ENCODE measurements around the gene POMGNT1.

The POMGNT1 gene

GRCh38 chr1:46221749-46222148 lies 23.5 kb upstream of the POMGNT1 start:
- no peak for TF ChIP-seq ZNF274 (IDR thresholded peaks at IDR 0.05; ENCODE audit: low read depth, low read length)
- H3K4me3 ChIP-seq (ENCODE audit: low read length), result no peak overlapping the region

DNA sequence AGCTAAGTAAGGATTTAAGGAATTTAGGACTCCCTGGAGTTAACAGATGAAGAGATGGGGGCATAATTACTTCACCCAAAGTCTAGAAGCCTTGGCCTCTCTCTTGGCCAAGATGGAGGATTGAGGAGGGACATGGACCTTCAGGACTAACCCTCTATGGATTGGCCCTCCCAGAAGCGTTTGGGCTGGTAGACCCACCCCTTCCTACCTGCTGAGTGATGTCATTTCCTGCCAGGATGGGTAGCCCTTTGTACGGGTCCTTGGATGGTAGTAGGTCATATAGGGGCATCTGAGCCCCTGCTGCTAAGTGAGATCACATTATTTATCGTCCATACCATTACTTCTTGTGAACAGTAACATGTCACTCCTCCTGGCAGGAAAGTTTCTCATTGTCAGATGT lies 22.6 kb upstream of the POMGNT1 start:
- no peak overlapping the region for H3K4me3 ChIP-seq (ENCODE audit: low read length)
- TF ChIP-seq ZNF274 (IDR thresholded peaks at IDR 0.05; ENCODE audit: low read depth, low read length), result no peak

- no peak for TF ChIP-seq ZNF274 (IDR thresholded peaks at IDR 0.05; ENCODE audit: low read depth, low read length)
- no peak overlapping the region for H3K4me3 ChIP-seq (ENCODE audit: low read length)
Measured at GRCh38 chr1:46219551-46220520, 21.6 kb upstream of the POMGNT1 start.

- H3K4me3 ChIP-seq (ENCODE audit: low read length), result no peak overlapping the region
- no peak for TF ChIP-seq ZNF274 (IDR thresholded peaks at IDR 0.05; ENCODE audit: low read depth, low read length)
Measured at GRCh38 chr1:46218443-46218842, 20.2 kb upstream of the POMGNT1 start.

DNA sequence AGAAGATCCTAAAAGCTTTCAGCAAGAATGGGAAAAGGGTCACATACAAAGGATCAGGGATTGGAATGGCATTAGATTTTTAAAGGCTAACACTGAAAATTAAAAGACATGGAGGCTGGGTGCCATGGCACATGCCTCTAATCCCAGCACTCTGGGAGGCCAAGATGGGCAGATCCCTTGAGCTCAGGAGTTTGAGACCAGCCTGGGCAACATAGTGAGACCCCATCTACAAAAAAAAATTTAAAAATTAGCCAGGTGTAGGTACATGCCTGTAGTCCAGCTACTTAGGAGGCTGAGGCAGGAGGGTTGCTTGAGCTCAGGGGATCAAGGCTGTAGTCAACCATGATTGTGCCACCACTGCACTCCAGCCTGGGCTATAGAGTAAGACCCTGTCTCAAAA lies 17.3 kb upstream of the POMGNT1 start:
- H3K4me3 ChIP-seq (ENCODE audit: low read length), result no peak overlapping the region
- no peak for TF ChIP-seq ZNF274 (IDR thresholded peaks at IDR 0.05; ENCODE audit: low read depth, low read length)

DNA sequence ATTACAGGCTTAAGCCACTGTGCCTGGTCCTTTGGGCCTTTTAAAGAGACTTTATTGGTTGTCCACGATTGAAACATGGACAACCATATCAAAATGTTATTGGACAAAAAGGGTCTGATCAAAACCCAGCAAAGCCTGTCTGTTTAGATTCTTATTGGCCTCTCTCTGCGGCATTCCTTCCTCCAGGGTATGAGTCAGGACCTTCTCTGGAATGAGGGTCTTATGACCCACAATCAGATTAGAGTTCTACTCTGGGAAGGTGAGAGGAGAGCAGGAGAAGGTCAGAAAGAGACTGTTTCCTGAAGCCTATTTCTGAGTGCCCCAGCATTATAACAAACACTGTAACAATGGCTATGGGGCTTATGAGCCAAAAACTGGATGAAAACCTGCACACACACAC lies 12.8 kb upstream of the POMGNT1 start:
- H3K4me3 ChIP-seq (ENCODE audit: low read length), result no peak overlapping the region
- no peak for TF ChIP-seq ZNF274 (IDR thresholded peaks at IDR 0.05; ENCODE audit: low read depth, low read length)

DNA sequence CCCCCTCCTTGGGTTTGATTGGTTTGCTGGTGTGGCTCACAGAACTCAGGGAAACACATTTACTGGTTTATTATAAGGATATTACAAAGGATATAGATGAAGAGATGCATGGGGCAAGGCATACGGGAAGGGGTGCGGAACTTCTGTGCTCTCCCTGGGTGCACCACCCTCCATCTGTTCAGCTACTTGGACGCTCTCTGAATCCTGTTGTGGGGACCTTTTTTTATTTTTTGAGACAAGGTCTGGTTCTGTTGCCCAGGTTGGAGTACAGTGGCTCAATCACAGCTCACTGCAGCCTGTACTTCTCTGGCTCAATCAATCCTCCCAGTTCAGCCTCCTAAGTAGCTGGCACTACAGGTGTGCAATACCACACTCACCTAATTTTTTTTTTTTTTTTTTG lies 12.3 kb upstream of the POMGNT1 start:
- no peak for TF ChIP-seq ZNF274 (IDR thresholded peaks at IDR 0.05; ENCODE audit: low read depth, low read length)
- no peak overlapping the region for H3K4me3 ChIP-seq (ENCODE audit: low read length)

- no peak overlapping the region for H3K4me3 ChIP-seq (ENCODE audit: low read length)
- TF ChIP-seq ZNF274 (IDR thresholded peaks at IDR 0.05; ENCODE audit: low read depth, low read length), result no peak
Measured at GRCh38 chr1:46206399-46206798, 8.2 kb upstream of the POMGNT1 start.

DNA sequence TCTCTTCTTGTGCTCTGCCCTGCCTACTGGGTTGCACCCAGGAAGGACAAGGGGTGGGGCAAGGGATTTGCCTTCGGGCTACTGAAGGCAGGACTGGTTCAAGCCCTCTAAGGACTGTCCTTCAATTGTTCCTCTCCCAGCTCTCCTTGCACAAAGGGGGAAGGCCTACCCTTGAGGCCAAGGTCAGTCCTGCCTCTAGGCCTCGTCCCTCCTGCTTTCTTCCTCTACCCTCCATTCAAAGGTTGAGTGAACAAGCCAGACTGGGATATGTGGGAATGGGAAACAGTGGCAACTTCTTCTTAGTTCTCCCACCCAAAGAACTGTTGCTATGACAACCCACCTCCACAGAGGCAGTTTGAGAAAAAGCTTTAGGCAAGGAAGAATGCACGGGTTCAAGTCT lies 7.6 kb upstream of the POMGNT1 start:
- no peak for TF ChIP-seq ZNF274 (IDR thresholded peaks at IDR 0.05; ENCODE audit: low read depth, low read length)
- no peak overlapping the region for H3K4me3 ChIP-seq (ENCODE audit: low read length)

DNA sequence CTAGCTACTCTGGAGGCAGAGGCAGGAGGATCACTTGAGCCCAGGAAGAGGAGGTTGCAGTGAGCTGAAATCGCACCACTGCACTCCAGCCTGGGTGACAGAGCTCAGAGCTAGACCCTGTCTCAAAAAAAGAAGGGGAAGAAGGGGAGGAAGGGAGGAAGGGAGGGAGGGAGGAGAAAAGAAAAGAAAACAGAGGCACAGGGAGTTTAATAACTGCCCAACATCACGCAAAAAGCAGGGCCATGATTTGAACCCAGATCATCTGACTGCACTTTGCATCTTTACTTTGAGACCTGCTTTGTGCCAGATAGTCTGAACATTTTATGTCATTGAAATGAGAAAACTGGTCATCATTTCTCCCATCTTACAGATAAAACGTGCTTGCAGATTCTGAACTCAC lies 6.9 kb upstream of the POMGNT1 start:
- no peak for TF ChIP-seq ZNF274 (IDR thresholded peaks at IDR 0.05; ENCODE audit: low read depth, low read length)
- H3K4me3 ChIP-seq (ENCODE audit: low read length), result no peak overlapping the region

GRCh38 chr1:46204406-46204742 lies 6.1 kb upstream of the POMGNT1 start:
- no peak for TF ChIP-seq ZNF274 (IDR thresholded peaks at IDR 0.05; ENCODE audit: low read depth, low read length)
- H3K4me3 ChIP-seq (ENCODE audit: low read length), result no peak overlapping the region

GRCh38 chr1:46203738-46204405 lies 5.6 kb upstream of the POMGNT1 start:
- no peak for TF ChIP-seq ZNF274 (IDR thresholded peaks at IDR 0.05; ENCODE audit: low read depth, low read length)
- no peak overlapping the region for H3K4me3 ChIP-seq (ENCODE audit: low read length)

DNA sequence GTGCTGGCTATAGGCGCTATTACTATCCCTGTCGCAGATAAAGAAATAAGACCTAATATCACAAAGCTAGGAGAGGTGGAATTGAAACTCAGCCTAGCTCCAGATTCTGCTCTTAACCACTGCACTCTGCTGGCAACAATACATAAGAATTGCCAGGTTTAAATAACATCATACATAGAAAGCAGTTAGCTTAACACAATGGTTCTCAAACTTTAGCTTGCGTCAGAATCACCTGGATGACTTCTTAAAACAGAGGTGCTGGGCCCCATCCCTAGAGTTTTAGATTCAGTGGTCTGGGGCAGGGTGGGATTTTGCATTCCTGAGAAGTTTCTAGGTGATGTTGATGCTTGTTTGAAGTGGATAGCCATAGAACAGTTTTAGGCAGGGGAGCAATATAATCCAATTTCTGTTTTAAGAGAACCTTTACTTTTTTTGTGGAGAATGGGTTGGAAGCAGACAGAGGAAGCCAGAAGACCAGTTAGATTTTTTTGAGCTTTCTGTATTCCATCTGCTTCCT lies 1.1 kb upstream of the POMGNT1 start:
- TF ChIP-seq ZNF274 (IDR thresholded peaks at IDR 0.05; ENCODE audit: low read depth, low read length), result no peak
- peak overlapping the region; percentile 89; the same call in 1 of the 2 replicates for H3K4me3 ChIP-seq (ENCODE audit: low read length)

GRCh38 chr1:46197560-46197963 lies 672 bp downstream of the POMGNT1 start:
- H3K4me3 ChIP-seq (ENCODE audit: low read length), result peak overlapping the region; percentile 80

DNA sequence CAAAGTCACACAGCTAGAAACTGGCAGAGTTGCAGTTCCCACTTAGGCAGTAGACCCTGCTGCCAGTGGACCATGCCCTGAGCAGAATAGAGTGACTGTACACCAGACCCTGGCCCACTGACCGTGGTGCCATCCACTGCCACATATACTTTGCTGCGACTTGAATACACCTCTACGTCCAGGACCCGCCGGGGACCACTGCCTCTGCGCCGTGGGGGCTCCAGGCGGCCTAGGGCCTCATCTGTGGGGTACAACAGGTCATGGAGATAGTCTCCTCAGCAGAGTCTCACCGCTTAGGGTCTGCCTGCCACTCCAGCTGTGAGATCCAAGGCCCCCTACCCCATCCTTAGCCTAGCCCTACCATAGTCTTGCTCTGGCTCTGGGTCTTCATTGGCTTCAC lies 1.6 kb downstream of the POMGNT1 start:
- no peak for TF ChIP-seq ZNF274 (IDR thresholded peaks at IDR 0.05; ENCODE audit: low read depth, low read length)
- no peak overlapping the region for H3K4me3 ChIP-seq (ENCODE audit: low read length)

More at GRCh38 chr1:46197560-46197963, 672 bp downstream of the POMGNT1 start:
- no peak for TF ChIP-seq ZNF274 (IDR thresholded peaks at IDR 0.05; ENCODE audit: low read depth, low read length)
